ENCODE measurements around the gene ZNF681.

The ZNF681 gene

DNA sequence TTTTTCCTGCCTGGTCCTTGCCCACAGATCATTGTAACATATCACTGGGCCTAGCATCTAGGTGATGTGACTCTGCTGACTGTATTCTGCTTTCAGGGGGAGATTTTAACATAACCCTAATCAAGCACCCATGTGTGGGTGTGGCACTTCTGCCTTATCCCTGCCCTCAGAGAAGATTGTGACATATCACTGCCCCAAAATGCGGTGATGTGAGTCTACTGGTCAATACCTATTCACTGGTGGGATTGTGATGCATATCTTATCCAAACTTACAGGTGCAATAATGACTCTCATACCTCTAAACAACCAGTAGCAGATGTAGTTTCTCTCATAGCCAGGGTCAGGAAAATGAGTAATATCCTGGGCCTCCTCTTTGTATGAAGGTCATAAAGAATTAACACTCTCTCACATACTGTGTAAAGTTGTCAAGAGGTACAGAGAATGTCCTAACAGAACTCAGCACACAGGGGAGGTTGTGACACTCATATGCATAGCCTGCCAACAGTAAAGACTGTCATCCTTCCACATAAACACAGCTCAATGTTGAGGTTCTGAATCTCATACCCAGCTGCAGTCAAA is 12.1 kb upstream of the ZNF681 start:
- H3K9me3 ChIP-seq (ENCODE audit: insufficient read depth, low read length) = no peaks in the 10 kb centered on the region
- H3K36me3 ChIP-seq (ENCODE audit: low read length) = no peaks in the 10 kb centered on the region
- no peak overlapping the region for H3K27ac ChIP-seq (ENCODE audit: low read depth, low read length)
- H2AFZ ChIP-seq (ENCODE audit: low read depth, low read length, severe bottlenecking) = no peak overlapping the region
- H3K4me2 ChIP-seq (ENCODE audit: low read depth, low read length, poor library complexity, severe bottlenecking) = no peak overlapping the region
- H4K20me1 ChIP-seq (ENCODE audit: low read depth, low read length) = no peaks in the 10 kb centered on the region; the same call in 1 of the 2 replicates
- TF ChIP-seq EZH2phosphoT487 (conservative IDR thresholded peaks at IDR 0.05; ENCODE audit: low read length) = no peak
- TF ChIP-seq CTCF (IDR thresholded peaks at IDR 0.05; ENCODE audit: insufficient read depth, low read length, poor library complexity, severe bottlenecking) = no peak
- H3K27me3 ChIP-seq (ENCODE audit: low read length) = no peaks in the 10 kb centered on the region
- no peak overlapping the region for H3K4me3 ChIP-seq (ENCODE audit: insufficient read depth, low read length, poor library complexity, severe bottlenecking)
- H3F3A ChIP-seq (ENCODE audit: insufficient read depth) = no peaks in the 10 kb centered on the region
- H3K9me2 ChIP-seq (replicated peaks; ENCODE audit: insufficient read depth, low read length) = no peaks in the 10 kb centered on the region
- no peak overlapping the region for H3K9ac ChIP-seq (ENCODE audit: low read length)
- peaks cover 87% of the 10 kb centered on the region for H3K79me2 ChIP-seq (ENCODE audit: insufficient read depth, low read length)

- H3K27ac ChIP-seq (ENCODE audit: low read depth, low read length) = no peak overlapping the region
- H3K27me3 ChIP-seq (ENCODE audit: low read length) = no peaks in the 10 kb centered on the region
These were observed 11.2 kb upstream of the ZNF681 start for GRCh38 chr19:23769691-23770468.

GRCh38 chr19:23766951-23767350 is 8.3 kb upstream of the ZNF681 start:
- H4K20me1 ChIP-seq (ENCODE audit: low read depth, low read length) = no peaks in the 10 kb centered on the region; the same call in 1 of the 2 replicates
- H2AFZ ChIP-seq (ENCODE audit: low read depth, low read length, severe bottlenecking) = no peak overlapping the region
- no peak overlapping the region for H3K27ac ChIP-seq (ENCODE audit: low read depth, low read length)
- H3K79me2 ChIP-seq (ENCODE audit: insufficient read depth, low read length) = peaks cover 89% of the 10 kb centered on the region
- H3F3A ChIP-seq (ENCODE audit: insufficient read depth) = no peaks in the 10 kb centered on the region
- no peaks in the 10 kb centered on the region for H3K9me3 ChIP-seq (ENCODE audit: insufficient read depth, low read length)
- no peaks in the 10 kb centered on the region for H3K27me3 ChIP-seq (ENCODE audit: low read length)
- TF ChIP-seq EZH2phosphoT487 (conservative IDR thresholded peaks at IDR 0.05; ENCODE audit: low read length) = no peak
- TF ChIP-seq CTCF (IDR thresholded peaks at IDR 0.05; ENCODE audit: insufficient read depth, low read length, poor library complexity, severe bottlenecking) = no peak
- no peaks in the 10 kb centered on the region for H3K9me2 ChIP-seq (replicated peaks; ENCODE audit: insufficient read depth, low read length)
- no peaks in the 10 kb centered on the region; the same call in 1 of the 2 replicates for H3K36me3 ChIP-seq (ENCODE audit: low read length)
- H3K4me2 ChIP-seq (ENCODE audit: low read depth, low read length, poor library complexity, severe bottlenecking) = no peak overlapping the region
- H3K9ac ChIP-seq (ENCODE audit: low read length) = no peak overlapping the region
- H3K4me3 ChIP-seq (ENCODE audit: insufficient read depth, low read length, poor library complexity, severe bottlenecking) = no peak overlapping the region

More at GRCh38 chr19:23769691-23770468, 11.2 kb upstream of the ZNF681 start:
- Histone ChIP-seq H3F3A (ENCODE audit: insufficient read depth) (no peaks in the 10 kb centered on the region), H4K20me1 (ENCODE audit: low read depth, low read length) (no peaks in the 10 kb centered on the region; the same call in 1 of the 2 replicates), H3K79me2 (ENCODE audit: insufficient read depth, low read length) (peaks cover 88% of the 10 kb centered on the region), H2AFZ (ENCODE audit: low read depth, low read length, severe bottlenecking) (no peak overlapping the region), H3K9me2 (replicated peaks; ENCODE audit: insufficient read depth, low read length) (no peaks in the 10 kb centered on the region), H3K9me3 (ENCODE audit: insufficient read depth, low read length) (no peaks in the 10 kb centered on the region), H3K9ac (ENCODE audit: low read length) (no peak overlapping the region), H3K4me3 (ENCODE audit: insufficient read depth, low read length, poor library complexity, severe bottlenecking) (no peak overlapping the region), H3K36me3 (ENCODE audit: low read length) (no peaks in the 10 kb centered on the region; the same call in 1 of the 2 replicates), H3K4me2 (ENCODE audit: low read depth, low read length, poor library complexity, severe bottlenecking) (no peak overlapping the region)
- TF ChIP-seq EZH2phosphoT487 (conservative IDR thresholded peaks at IDR 0.05; ENCODE audit: low read length) = no peak
- TF ChIP-seq CTCF (IDR thresholded peaks at IDR 0.05; ENCODE audit: insufficient read depth, low read length, poor library complexity, severe bottlenecking) = no peak

Data from SU-DHL-6 (cell line).